HepG2 (cell line): ENCODE data around the gene DNAJC12. TPM values are rescaled to one million over a fixed set of nuclear protein-coding genes. Genes with fewer than 3 reads are reported as not detected.

Experiments used
- AHR ChIP-seq: IDR thresholded peaks from 2 replicates; pipeline ENCODE4 v1.6.1; 2018; ENCODE audit warnings: missing genetic modification reagents, missing compliant biosample characterization
- BRD4 ChIP-seq: sonication (generic); formaldehyde crosslinking; IDR thresholded peaks from 2 replicates; pipeline ENCODE4 v1.4.0; 2020; ENCODE audit warnings: missing genetic modification reagents
- GABPA ChIP-seq, 2 experiments: IDR thresholded peaks; 2 replicates each; pipeline ENCODE4 v1.6.1; 2011 to 2016; ENCODE audit warnings: low read depth in 2 of 2, low read length in 1 of 2, missing biosample characterization in 1 of 2, missing genetic modification characterization in 1 of 2
- NFIB ChIP-seq: sonication (generic); formaldehyde crosslinking; IDR thresholded peaks from 2 replicates; pipeline ENCODE4 v1.9.0; 2021; ENCODE audit warnings: missing genetic modification reagents, mild to moderate bottlenecking, borderline replicate concordance
- NR0B2 ChIP-seq: sonication (generic); formaldehyde crosslinking; IDR thresholded peaks from 2 replicates; pipeline ENCODE4 v1.4.0; 2020; ENCODE audit warnings: mild to moderate bottlenecking, missing genetic modification reagents
- PAXIP1 ChIP-seq: sonication (generic); formaldehyde crosslinking; conservative IDR thresholded peaks from 2 replicates; pipeline ENCODE4 v1.4.0; 2020; ENCODE audit warnings: mild to moderate bottlenecking, missing genetic modification reagents, moderate library complexity
- PHF20 ChIP-seq: sonication (generic); formaldehyde crosslinking; IDR thresholded peaks from 2 replicates; pipeline ENCODE4 v1.5.0; 2020; ENCODE audit warnings: mild to moderate bottlenecking, missing genetic modification reagents
- PRMT3 ChIP-seq: sonication (generic); formaldehyde crosslinking; IDR thresholded peaks from 2 replicates; pipeline ENCODE4 v1.8.1; 2022; ENCODE audit warnings: low read depth, mild to moderate bottlenecking, moderate library complexity, missing genetic modification reagents, borderline replicate concordance
- RFX1 ChIP-seq: fragments of 450-650 bp; IDR thresholded peaks from 2 replicates; pipeline ENCODE4 v1.6.1; 2017
- TFAP4 ChIP-seq: sonication (generic); IDR thresholded peaks from 2 replicates; pipeline ENCODE4 v1.6.1; 2016; ENCODE audit warnings: low read depth, borderline replicate concordance
- TRAFD1 ChIP-seq: sonication (generic); formaldehyde crosslinking; IDR thresholded peaks from 2 replicates; pipeline ENCODE4 v1.5.1; 2020; ENCODE audit warnings: missing genetic modification reagents, mild to moderate bottlenecking, borderline replicate concordance
- ZBTB4 ChIP-seq: sonication (generic); formaldehyde crosslinking; IDR thresholded peaks from 2 replicates; pipeline ENCODE4 v1.4.0; 2020; ENCODE audit warnings: missing genetic modification reagents, mild to moderate bottlenecking, borderline replicate concordance
- ZBTB43 ChIP-seq: sonication (generic); formaldehyde crosslinking; conservative IDR thresholded peaks from 2 replicates; pipeline ENCODE4 v1.4.0; 2020; ENCODE audit warnings: missing genetic modification reagents
- ZNF572 ChIP-seq: sonication (generic); formaldehyde crosslinking; IDR thresholded peaks from 2 replicates; pipeline ENCODE4 v1.5.1; 2020; ENCODE audit warnings: mild to moderate bottlenecking, missing genetic modification reagents
- ZNF703 ChIP-seq: sonication (generic); formaldehyde crosslinking; IDR thresholded peaks from 2 replicates; pipeline ENCODE4 v1.5.1; 2020; ENCODE audit warnings: missing genetic modification reagents, mild to moderate bottlenecking, moderate library complexity, borderline replicate concordance
- ZNF749 ChIP-seq: sonication (generic); formaldehyde crosslinking; IDR thresholded peaks from 2 replicates; pipeline ENCODE4 v1.8.0; 2022; ENCODE audit warnings: mild to moderate bottlenecking, missing genetic modification reagents, moderate library complexity, borderline replicate concordance
- ZNF761 ChIP-seq: sonication (generic); formaldehyde crosslinking; conservative IDR thresholded peaks from 2 replicates; pipeline ENCODE4 v1.4.0; 2020; ENCODE audit warnings: mild to moderate bottlenecking, missing genetic modification reagents
- polyA plus RNA-seq, 8 experiments: library from polyadenylated mRNA; depleted of rRNA in 3 of 8; stranded (reverse) in 7 of 8; unstranded in 1 of 8; fragments of >200 nt; fragmentation: Illumina TruSeq in 4 of 8; extraction: Trizol in 4 of 8; gene quantifications; 2 replicates each; pipeline versions ENCODE4 v1.2.1 to v1.2.3, GENCODE V29; 2011 to 2016; ENCODE audit warnings: low read depth in 4 of 8, missing spikeins in 1 of 8, mixed read lengths in 1 of 8; ENCODE audit not compliant: insufficient read depth in 1 of 8
- total RNA-seq, 5 experiments: library from RNA; depleted of rRNA; stranded (reverse); fragments of >200 nt; fragmentation: Illumina TruSeq; extraction: Trizol; gene quantifications; 2 replicates each; pipeline ENCODE4 v1.2.3, GENCODE V29; 2016; ENCODE audit warnings: low read depth in 1 of 5

DNAJC12 gene
- total and polyA plus RNA-seq, 2 of the 13 experiments (the other 11 are each of a cell fraction or from before 2014, with no cell fraction given): 11.6 to 43.9 TPM

- TF ChIP-seq TRAFD1 (CRISPR knock-in tag): no peak
- peak; percentile 54; the same call in 1 of the 2 replicates for TF ChIP-seq PAXIP1 (CRISPR knock-in tag)
- no peak for TF ChIP-seq ZNF572 (CRISPR knock-in tag)
- TF ChIP-seq ZBTB43 (CRISPR knock-in tag): peak; percentile 86
- peak; percentile 71 for TF ChIP-seq PHF20 (CRISPR knock-in tag)
- peak; percentile 27; the same call in 1 of the 2 replicates for TF ChIP-seq TFAP4
- TF ChIP-seq ZBTB4 (CRISPR knock-in tag): 0 out of 2 replicates have a peak, but pooled peaks have one; percentile 58
- peak; percentile 65; the same call in 1 of the 2 replicates for TF ChIP-seq ZNF749
- TF ChIP-seq RFX1: no peak
- peak; percentile 25; the same call in 1 of the 2 replicates for TF ChIP-seq BRD4 (CRISPR knock-in tag)
- TF ChIP-seq ZNF703 (CRISPR knock-in tag): peak; percentile 60; the same call in 1 of the 2 replicates
- TF ChIP-seq NFIB (CRISPR knock-in tag): no peak
- no peak for TF ChIP-seq PRMT3 (CRISPR knock-in tag)
- peak; percentile 35; the same call in 1 of the 2 replicates for TF ChIP-seq ZNF761
- no peak for TF ChIP-seq GABPA (IDR thresholded peaks at IDR 0.05; ENCODE audit: low read depth, low read length)
- TF ChIP-seq GABPA (CRISPR knock-in tag; IDR thresholded peaks at IDR 0.05; ENCODE audit: low read depth): no peak
- TF ChIP-seq NR0B2 (CRISPR knock-in tag): peak; percentile 94
- TF ChIP-seq AHR (CRISPR knock-in tag): no peak
These were observed 46.4 kb upstream of the DNAJC12 start, which contains the start of gene SIRT1 (continued) for GRCh38 chr10:67884313-67884841.
